ENCODE results near the gene RRP36.

DNA sequence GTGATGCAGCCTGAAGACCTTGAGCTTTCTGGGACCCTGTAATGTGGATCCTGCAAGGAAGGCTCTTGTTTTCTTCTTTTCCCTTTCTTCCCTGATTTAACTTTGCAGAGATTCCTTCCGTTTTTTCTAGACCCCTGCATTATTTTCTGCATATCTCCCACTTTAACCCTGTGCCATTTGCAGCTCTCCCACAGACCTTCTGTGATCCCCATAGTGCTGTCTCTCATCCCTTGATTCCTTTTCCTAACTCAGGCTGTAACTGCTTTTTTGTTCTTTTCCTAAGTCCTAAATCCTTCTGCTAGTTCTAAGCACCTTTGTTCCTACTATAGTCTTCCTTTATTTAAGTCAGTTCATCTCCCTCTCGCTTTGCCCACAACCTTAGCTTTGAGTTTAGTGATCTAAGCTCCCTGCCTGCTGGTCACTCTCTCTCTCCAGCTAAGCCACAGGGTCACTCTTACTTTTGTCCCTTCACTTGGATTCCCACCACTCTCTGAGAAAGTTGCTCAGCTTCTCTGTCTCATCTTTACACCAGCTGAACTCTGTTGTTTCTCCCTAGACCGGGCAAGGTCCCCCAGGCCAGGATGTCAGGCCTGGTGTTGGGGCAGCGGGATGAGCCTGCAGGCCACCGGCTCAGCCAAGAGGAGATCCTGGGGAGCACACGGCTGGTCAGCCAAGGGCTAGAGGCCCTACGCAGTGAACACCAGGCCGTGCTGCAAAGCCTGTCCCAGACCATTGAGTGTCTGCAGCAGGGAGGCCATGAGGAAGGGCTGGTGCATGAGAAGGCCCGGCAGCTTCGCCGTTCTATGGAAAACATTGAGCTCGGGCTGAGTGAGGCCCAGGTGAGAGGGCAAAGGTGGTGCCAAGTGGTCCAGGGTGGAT lies 39.6 kb downstream of the RRP36 start:
- TF ChIP-seq EZH2 (IDR thresholded peaks at IDR 0.05; ENCODE audit: borderline replicate concordance, low read length), result no peak
- TF ChIP-seq, protein P1, sequence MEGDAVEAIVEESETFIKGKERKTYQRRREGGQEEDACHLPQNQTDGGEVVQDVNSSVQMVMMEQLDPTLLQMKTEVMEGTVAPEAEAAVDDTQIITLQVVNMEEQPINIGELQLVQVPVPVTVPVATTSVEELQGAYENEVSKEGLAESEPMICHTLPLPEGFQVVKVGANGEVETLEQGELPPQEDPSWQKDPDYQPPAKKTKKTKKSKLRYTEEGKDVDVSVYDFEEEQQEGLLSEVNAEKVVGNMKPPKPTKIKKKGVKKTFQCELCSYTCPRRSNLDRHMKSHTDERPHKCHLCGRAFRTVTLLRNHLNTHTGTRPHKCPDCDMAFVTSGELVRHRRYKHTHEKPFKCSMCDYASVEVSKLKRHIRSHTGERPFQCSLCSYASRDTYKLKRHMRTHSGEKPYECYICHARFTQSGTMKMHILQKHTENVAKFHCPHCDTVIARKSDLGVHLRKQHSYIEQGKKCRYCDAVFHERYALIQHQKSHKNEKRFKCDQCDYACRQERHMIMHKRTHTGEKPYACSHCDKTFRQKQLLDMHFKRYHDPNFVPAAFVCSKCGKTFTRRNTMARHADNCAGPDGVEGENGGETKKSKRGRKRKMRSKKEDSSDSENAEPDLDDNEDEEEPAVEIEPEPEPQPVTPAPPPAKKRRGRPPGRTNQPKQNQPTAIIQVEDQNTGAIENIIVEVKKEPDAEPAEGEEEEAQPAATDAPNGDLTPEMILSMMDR (IDR thresholded peaks at IDR 0.05; ENCODE audit: low read length), result no peak

Measured in OCI-LY1 (cell line).